Ecto neural progenitor cell (in vitro differentiated cells): ENCODE data around the gene PRKCI.
"Not testable (repeated sequence)": the region's sequence is repeated elsewhere in the genome, so short reads cannot be mapped to it uniquely, and the experiment has no call there.

Source experiments
- DNase-seq: peaks from one replicate; pipeline ENCODE4 v3.0.0-alpha.2; 2018; ENCODE audit warnings: low spot score

The PRKCI gene

GRCh38 chr3:170222647-170223541, 670 bp downstream of the PRKCI start:
- DNase-seq = no peak

- DNase-seq = no peak
Observed at GRCh38 chr3:170225166-170225565, 2.9 kb downstream of the PRKCI start.

GRCh38 chr3:170226426-170226960, 4.3 kb downstream of the PRKCI start:
- no peak for DNase-seq

GRCh38 chr3:170228093-170228766, 6.0 kb downstream of the PRKCI start:
- no peak for DNase-seq

GRCh38 chr3:170232266-170232665, 10.0 kb downstream of the PRKCI start:
- no peak for DNase-seq

GRCh38 chr3:170233530-170233929, 11.3 kb downstream of the PRKCI start:
- DNase-seq = no peak

GRCh38 chr3:170240142-170240541, 17.9 kb downstream of the PRKCI start:
- no peak for DNase-seq

GRCh38 chr3:170240671-170241070, 18.4 kb downstream of the PRKCI start:
- DNase-seq = no peak

- no peak for DNase-seq
Observed at GRCh38 chr3:170244576-170244975, 22.4 kb downstream of the PRKCI start.

- DNase-seq = no peak
Observed at GRCh38 chr3:170247875-170248274, 25.7 kb downstream of the PRKCI start.

GRCh38 chr3:170256597-170256996, 34.4 kb downstream of the PRKCI start:
- DNase-seq = no peak

GRCh38 chr3:170257145-170257544, 34.9 kb downstream of the PRKCI start:
- DNase-seq = no peak

GRCh38 chr3:170258105-170258487, 35.9 kb downstream of the PRKCI start:
- DNase-seq = no peak

GRCh38 chr3:170259907-170260306, 37.7 kb downstream of the PRKCI start:
- DNase-seq = no peak

GRCh38 chr3:170267793-170268192, 45.6 kb downstream of the PRKCI start:
- no peak for DNase-seq

GRCh38 chr3:170269673-170270254, 47.5 kb downstream of the PRKCI start:
- not testable (repeated sequence) for DNase-seq

GRCh38 chr3:170270282-170270881, 48.2 kb downstream of the PRKCI start:
- DNase-seq = no peak

- no peak for DNase-seq
Observed at GRCh38 chr3:170274641-170275040, 52.4 kb downstream of the PRKCI start.

GRCh38 chr3:170275832-170276231, 53.6 kb downstream of the PRKCI start:
- no peak for DNase-seq

- DNase-seq = not testable (repeated sequence)
Observed at GRCh38 chr3:170277311-170277710, 55.1 kb downstream of the PRKCI start.

GRCh38 chr3:170277833-170278580, 55.8 kb downstream of the PRKCI start:
- DNase-seq = no peak

GRCh38 chr3:170278627-170279026, 56.4 kb downstream of the PRKCI start:
- no peak for DNase-seq
